Suppressor macrophage treated with lipopolysaccharide for 4 hours (primary cell): ENCODE results near the gene ARHGAP15.
A peak's percentile ranks its signal among the peaks of the same experiment; 100 is the strongest.

Experiments
- DNase-seq: peaks from one replicate; pipeline ENCODE4 v3.0.0-alpha.2; 2020

The ARHGAP15 gene

DNA sequence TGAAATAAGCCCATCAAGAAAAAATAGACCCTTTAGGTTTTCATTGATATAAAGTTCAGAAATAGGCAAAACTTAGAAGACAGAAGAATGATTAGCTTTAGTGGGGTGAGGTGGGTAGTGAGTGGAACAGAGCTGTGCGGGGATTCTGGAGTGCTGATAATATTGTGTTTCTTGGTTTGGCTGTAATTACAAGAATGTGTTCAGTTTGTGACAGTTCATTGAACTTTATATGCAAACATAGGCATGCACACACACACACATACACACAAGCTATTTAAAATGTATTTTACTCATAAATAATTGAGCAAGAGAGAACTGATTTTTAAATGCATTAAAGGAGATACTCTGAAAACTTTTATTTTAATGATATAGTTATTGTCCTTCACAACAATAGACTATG, 17.1 kb downstream of the ARHGAP15 start:
- DNase-seq, result no peak

GRCh38 chr2:143146815-143147530, 17.8 kb downstream of the ARHGAP15 start:
- peak; percentile 47 for DNase-seq

GRCh38 chr2:143148011-143148410, 18.8 kb downstream of the ARHGAP15 start:
- DNase-seq, result no peak

DNA sequence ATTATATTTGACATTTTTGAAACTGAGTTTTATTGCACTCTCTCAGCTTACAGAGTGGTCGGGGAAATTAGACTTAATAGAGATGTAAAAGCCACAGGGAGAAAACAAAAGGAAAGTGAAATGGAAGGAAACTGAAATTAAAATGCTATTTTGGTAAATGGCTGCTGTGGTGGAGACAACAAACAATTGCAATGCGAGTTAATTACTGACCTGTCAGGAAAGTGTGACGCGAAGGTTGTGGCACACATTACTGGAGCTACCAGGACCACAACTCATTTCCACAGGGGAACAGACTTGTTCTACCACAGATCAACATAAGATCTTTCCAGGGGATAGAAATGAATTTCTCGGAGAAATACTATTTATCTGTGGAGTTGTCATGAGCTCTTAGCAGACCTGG, 19.5 kb downstream of the ARHGAP15 start:
- DNase-seq, result no peak

DNA sequence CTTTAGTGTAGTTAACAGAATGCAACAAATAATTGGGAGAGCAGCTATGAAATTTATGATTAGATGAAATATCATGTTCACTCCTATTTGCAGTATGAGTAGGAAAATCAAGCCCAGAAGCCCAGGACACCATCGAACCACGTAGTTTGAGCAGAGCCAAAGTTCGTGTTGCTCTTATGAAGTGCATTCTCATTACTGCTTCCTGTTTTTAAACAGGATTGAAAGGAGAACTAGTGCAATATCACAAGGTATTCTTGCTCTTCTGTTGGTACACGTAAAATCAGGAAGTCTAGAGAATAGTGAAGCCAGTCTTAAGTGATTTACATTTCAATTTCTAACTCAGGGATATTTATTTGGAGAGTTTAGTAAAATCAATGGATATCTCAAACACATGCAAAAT, 21.1 kb downstream of the ARHGAP15 start:
- DNase-seq, result peak; percentile 78

DNA sequence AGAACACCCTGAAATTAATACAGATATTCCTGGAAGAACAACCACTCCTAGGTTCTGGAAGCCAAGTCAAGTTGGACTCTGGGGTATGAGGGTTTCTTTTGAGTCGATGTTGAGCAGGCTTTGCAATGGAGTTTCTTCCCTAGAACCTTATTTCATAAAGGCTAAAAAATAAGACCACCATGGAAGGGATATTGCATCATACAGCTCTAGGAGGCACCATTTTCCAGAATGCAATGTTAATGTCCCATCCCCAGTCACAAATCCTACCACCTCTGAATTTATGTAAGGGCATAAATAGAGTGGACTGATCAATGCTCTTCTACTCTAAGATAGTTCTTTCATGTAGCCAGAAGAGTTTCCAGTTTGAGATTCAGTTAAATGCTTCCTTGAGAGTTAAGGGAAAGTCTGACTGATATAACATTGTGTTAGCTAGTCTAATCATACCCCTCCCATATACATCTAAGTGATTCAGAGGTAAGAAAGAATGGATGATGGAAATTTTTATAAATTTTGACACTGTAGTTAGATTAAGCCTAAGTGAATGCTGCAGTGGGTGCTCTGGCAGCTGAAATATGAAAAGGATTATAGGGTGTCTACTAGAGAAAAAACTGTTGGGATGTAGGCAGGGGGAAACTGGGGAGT, 22.0 kb downstream of the ARHGAP15 start:
- DNase-seq, result no peak

- DNase-seq, result no peak
Measured at GRCh38 chr2:143152219-143152618, 23.0 kb downstream of the ARHGAP15 start.

GRCh38 chr2:143152637-143153036, 23.4 kb downstream of the ARHGAP15 start:
- DNase-seq, result peak; percentile 64

DNA sequence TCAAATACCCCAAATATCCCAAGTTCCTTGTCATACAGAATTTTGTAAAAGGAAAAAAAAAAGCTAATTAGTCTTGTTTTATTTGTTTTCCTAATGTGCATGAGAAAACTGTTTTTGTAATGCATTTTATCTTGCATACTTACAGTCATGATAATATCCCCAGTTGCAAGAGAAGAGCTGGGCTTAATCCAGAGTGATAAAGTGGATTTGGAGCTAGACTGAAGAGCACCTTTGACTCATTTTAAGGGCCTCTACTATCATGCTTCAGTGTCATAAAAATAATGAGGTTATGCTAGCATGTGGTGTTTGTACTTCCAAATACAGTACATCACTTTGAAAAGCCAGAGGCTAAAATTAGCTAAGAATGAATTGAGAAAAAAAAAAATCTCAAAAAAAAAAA, 26.4 kb downstream of the ARHGAP15 start:
- no peak for DNase-seq

- DNase-seq, result no peak
Measured at GRCh38 chr2:143157001-143157400, 27.8 kb downstream of the ARHGAP15 start.

GRCh38 chr2:143157418-143157817, 28.2 kb downstream of the ARHGAP15 start:
- DNase-seq, result no peak

DNA sequence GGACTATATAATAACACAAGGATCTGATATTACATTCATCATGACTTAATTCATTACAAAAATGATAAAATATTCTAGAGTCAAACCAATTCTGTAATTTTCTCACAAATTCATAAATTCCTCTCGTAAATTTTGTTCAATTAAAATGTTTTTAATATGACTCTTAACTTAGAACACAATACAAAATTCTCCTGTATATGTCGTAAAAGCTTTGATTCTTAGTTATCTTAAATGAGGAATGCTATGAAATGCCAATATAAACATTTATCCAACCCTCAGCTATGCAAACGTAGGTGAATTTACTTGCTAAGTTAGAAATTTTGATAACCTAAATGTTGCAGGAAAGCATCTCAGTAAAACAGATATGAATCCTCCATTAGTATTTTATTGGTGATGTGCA, 28.9 kb downstream of the ARHGAP15 start:
- DNase-seq, result no peak

GRCh38 chr2:143158551-143159485, 29.6 kb downstream of the ARHGAP15 start:
- DNase-seq, result peak; percentile 59

- no peak for DNase-seq
Measured at GRCh38 chr2:143159486-143159840, 30.2 kb downstream of the ARHGAP15 start.

GRCh38 chr2:143160732-143161707, 31.8 kb downstream of the ARHGAP15 start:
- DNase-seq, result no peak

- DNase-seq, result no peak
Measured at GRCh38 chr2:143162123-143162837, 33.1 kb downstream of the ARHGAP15 start.

- DNase-seq, result no peak
Measured at GRCh38 chr2:143162997-143163396, 33.8 kb downstream of the ARHGAP15 start.

GRCh38 chr2:143163499-143163898, 34.3 kb downstream of the ARHGAP15 start:
- DNase-seq, result no peak

GRCh38 chr2:143165291-143165690, 36.1 kb downstream of the ARHGAP15 start:
- DNase-seq, result no peak

- no peak for DNase-seq
Measured at GRCh38 chr2:143169105-143169504, 39.9 kb downstream of the ARHGAP15 start.

GRCh38 chr2:143171817-143172216, 42.6 kb downstream of the ARHGAP15 start:
- no peak for DNase-seq

GRCh38 chr2:143175438-143175837, 46.2 kb downstream of the ARHGAP15 start:
- DNase-seq, result no peak
